Measurements from ENCODE around the gene MMP24OS. TPM values are rescaled to one million over a fixed set of nuclear protein-coding genes. Genes with fewer than 3 reads are reported as not detected.

The MMP24OS gene
- total RNA-seq, 6 donors from 2014 or later = 27.8 to 145 (median 42.6) TPM

DNA sequence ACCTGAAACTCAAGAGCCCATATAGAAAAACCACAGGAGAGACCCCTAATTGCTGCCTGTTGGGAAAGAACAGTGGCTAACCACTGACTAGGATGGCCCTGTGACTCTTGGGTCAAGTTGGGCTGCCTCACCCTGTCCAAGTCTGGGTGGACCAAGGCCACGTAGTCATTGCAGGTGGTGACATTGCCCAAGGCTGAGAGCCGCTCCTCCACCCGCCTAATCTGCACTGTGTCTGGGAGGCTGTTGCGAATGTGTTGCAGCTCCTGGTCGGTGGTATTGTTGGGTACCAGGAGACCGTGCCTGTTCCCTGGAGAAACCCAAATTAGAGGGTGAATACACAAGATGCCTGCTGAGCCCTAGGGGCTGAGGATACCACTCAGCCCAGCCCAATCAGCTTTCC, 2.6 kb upstream of the MMP24OS start:
- no peak overlapping the region for H3K4me3 ChIP-seq
- DNase-seq (no peak), ATAC-seq (ENCODE audit: low FRiP score in 2 of 2) (no peak)
- no peak overlapping the region for H3K27ac ChIP-seq
- H3K36me3 ChIP-seq = peaks cover 5 to 45% (median 25%) of the 10 kb centered on the region in 4 donors
- TF ChIP-seq, protein P1, sequence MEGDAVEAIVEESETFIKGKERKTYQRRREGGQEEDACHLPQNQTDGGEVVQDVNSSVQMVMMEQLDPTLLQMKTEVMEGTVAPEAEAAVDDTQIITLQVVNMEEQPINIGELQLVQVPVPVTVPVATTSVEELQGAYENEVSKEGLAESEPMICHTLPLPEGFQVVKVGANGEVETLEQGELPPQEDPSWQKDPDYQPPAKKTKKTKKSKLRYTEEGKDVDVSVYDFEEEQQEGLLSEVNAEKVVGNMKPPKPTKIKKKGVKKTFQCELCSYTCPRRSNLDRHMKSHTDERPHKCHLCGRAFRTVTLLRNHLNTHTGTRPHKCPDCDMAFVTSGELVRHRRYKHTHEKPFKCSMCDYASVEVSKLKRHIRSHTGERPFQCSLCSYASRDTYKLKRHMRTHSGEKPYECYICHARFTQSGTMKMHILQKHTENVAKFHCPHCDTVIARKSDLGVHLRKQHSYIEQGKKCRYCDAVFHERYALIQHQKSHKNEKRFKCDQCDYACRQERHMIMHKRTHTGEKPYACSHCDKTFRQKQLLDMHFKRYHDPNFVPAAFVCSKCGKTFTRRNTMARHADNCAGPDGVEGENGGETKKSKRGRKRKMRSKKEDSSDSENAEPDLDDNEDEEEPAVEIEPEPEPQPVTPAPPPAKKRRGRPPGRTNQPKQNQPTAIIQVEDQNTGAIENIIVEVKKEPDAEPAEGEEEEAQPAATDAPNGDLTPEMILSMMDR (IDR thresholded peaks at IDR 0.05) = no peak
- no peak for TF ChIP-seq POLR2AphosphoS5 (IDR thresholded peaks at IDR 0.05)
- TF ChIP-seq EP300 (IDR thresholded peaks at IDR 0.05) = no peak
- TF ChIP-seq POLR2A (IDR thresholded peaks at IDR 0.05) = no peak
- H3K4me1 ChIP-seq = peaks cover 33 to 49% (median 36%) of the 10 kb centered on the region in 4 donors
- no peaks in the 10 kb centered on the region for H3K9me3 ChIP-seq
- no peaks in the 10 kb centered on the region for H3K27me3 ChIP-seq
- 87 to 95% methylated on average over 6 of the region's 6 CpGs for WGBS, 2 donors

DNA sequence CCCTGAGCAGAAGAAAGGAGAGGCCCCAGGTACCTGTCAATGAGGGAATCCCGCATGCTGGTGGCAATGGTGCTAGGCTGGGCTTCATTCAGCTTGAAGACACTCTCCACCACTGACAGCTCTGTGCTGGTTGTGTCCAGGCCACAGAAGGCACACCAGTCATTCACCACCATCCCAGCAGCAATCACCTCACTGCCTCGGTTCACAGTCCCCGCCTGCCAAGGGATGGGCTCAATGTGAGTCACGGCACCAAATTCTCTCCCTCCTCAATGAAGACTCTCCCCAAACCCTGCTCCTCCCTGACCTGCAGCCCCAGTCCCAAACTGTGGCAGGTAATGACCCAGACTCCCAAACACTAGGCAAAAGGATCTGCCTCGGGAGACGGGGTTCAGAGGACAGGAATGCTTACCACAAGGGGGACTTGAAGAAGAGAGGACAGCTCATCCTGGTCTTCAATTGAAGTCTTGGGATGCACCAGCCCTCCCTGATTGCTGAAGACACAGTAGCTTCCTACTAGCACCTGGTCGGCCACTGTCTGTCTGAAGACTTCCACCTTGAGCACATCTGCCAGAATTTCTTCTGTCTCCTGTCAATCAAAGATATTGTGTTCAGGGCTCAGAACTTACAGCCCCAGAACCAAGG, 1.7 kb upstream of the MMP24OS start:
- TF ChIP-seq POLR2AphosphoS5 (IDR thresholded peaks at IDR 0.05) = no peak
- no peak for TF ChIP-seq EP300 (IDR thresholded peaks at IDR 0.05)
- TF ChIP-seq, protein P1 (IDR thresholded peaks at IDR 0.05) = no peak
- no peak for TF ChIP-seq POLR2A (IDR thresholded peaks at IDR 0.05)
- no peaks in the 10 kb centered on the region for H3K27me3 ChIP-seq

DNA sequence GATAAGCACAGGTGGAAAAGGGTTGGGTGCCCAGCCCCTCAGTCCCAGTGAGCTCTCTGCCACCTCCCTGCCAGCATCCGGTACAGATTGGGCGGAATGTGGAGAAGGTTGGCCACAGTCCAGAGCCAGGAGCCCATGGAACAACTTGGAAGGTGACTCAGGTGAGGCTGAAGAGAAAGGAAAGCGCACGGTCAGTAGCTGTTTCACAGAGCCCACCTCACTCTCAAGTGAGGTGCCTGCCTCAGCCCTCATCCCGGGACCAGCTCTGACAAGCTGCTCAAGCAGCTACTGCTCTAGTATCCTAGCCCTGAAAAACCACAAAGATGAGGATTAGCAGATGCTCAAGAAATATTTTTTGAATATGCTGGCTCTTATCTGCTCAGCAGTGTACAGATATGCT, 1.1 kb upstream of the MMP24OS start:
- 83 to 93% methylated on average over 5 of the region's 5 CpGs for WGBS, 2 donors
- peak overlapping the region; percentile 96 to 99 (median 98) for H3K27ac ChIP-seq
- no peak for TF ChIP-seq POLR2AphosphoS5 (IDR thresholded peaks at IDR 0.05)
- no peak for TF ChIP-seq EP300 (IDR thresholded peaks at IDR 0.05)
- TF ChIP-seq, protein P1 (IDR thresholded peaks at IDR 0.05) = no peak
- TF ChIP-seq POLR2A (IDR thresholded peaks at IDR 0.05) = no peak
- DNase-seq (no peak), ATAC-seq (ENCODE audit: low FRiP score in 2 of 2) (no peak)
- H3K4me3 ChIP-seq = no peak overlapping the region
- no peaks in the 10 kb centered on the region for H3K27me3 ChIP-seq
- peaks cover 5 to 60% (median 32%) of the 10 kb centered on the region in 4 donors for H3K36me3 ChIP-seq
- no peaks in the 10 kb centered on the region for H3K9me3 ChIP-seq
- H3K4me1 ChIP-seq = peaks cover 29 to 47% (median 33%) of the 10 kb centered on the region in 4 donors

More for the DNA sequence above, 1.7 kb upstream of the MMP24OS start:
- Histone ChIP-seq H3K4me1 (peaks cover 29 to 48% (median 33%) of the 10 kb centered on the region in 4 donors), H3K36me3 (peaks cover 5 to 54% (median 29%) of the 10 kb centered on the region in 4 donors), H3K9me3 (no peaks in the 10 kb centered on the region), H3K27ac (peak overlapping the region in 1 of 4 donors; percentile 96), H3K4me3 (no peak overlapping the region)
- ATAC-seq (ENCODE audit: low FRiP score in 2 of 2) (no peak), DNase-seq (no peak)
- 88 to 98% methylated on average over 5 to 7 of the region's 7 CpGs for WGBS, 2 donors

DNA sequence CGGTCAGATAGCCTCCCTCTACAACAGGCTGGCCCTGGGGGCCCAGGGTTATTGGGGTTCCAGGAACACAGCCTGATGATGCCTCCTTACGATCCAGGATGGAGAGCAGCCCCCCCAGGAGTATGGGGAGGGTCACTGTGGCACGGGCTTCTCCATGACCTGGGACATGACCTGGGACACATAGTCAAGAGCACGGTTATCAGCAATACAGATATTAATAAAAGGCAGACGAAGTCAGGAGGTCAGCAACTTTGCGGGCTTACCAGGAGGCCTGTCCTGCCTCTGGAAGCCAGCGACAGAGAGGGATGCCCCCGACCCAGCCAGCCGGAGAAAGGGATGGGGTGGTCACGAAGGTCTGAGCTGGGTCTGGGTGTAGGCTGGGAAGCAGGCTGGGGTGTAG, 795 bp downstream of the MMP24OS start:
- TF ChIP-seq POLR2AphosphoS5 (IDR thresholded peaks at IDR 0.05) (no peak), EP300 (IDR thresholded peaks at IDR 0.05) (no peak), POLR2A (IDR thresholded peaks at IDR 0.05) (no peak)
- TF ChIP-seq, protein P1 (IDR thresholded peaks at IDR 0.05) = no peak
- peaks cover 18 to 31% (median 21%) of the 10 kb centered on the region in 4 donors for H3K4me1 ChIP-seq
- ATAC-seq (ENCODE audit: low FRiP score in 2 of 2) = peak in 1 of 2 donors; percentile 1
- WGBS, 2 donors = 9 to 12% methylated on average over 7 to 10 of the region's 10 CpGs
- no peaks in the 10 kb centered on the region for H3K27me3 ChIP-seq
- peak overlapping the region; percentile 61 to 92 (median 76) for H3K4me3 ChIP-seq
- no peak for DNase-seq
- H3K27ac ChIP-seq = peak overlapping the region; percentile 96 to 99 (median 98)
- no peaks in the 10 kb centered on the region for H3K9me3 ChIP-seq
- H3K36me3 ChIP-seq = peaks cover 5 to 67% (median 34%) of the 10 kb centered on the region in 4 donors
